Breast epithelium (tissue), 4 donors: ENCODE results near the gene GLDN. TPM values are rescaled to one million over a fixed set of nuclear protein-coding genes. Genes with fewer than 3 reads are reported as not detected.

ENCODE experiments used
- DNase-seq, 2 donors: peaks; one replicate each; pipeline ENCODE4 v3.0.0-alpha.2; 2019; ENCODE audit warnings: low spot score in 2 of 2
- H3K27ac ChIP-seq, 2 donors: fragments of 200-600 bp; sonication (generic) in 1 of 2; one replicate each; pipeline ENCODE4 v1.5.1; 2016 to 2019; ENCODE audit warnings: mild to moderate bottlenecking in 1 of 2
- H3K27me3 ChIP-seq, 2 donors: fragments of 200-600 bp; sonication (generic) in 1 of 2; one replicate each; pipeline versions ENCODE4 v1.5.1 to v1.6.0; 2017 to 2019; ENCODE audit warnings: control low read depth in 1 of 2, mild to moderate bottlenecking in 1 of 2
- H3K36me3 ChIP-seq: fragments of 200-600 bp; one replicate; pipeline ENCODE4 v1.5.1; 2019
- H3K4me1 ChIP-seq, 2 donors: fragments of 200-600 bp; sonication (generic); one replicate each; pipeline ENCODE4 v1.5.1; 2016 to 2019; ENCODE audit warnings: control low read depth in 1 of 2
- H3K4me3 ChIP-seq, 3 donors: fragments of 200-600 bp; sonication (generic); 1 replicate in 2 of 3; 2 replicates in 1 of 3; pipeline ENCODE4 v1.5.1; 2016 to 2019; ENCODE audit warnings: mild to moderate bottlenecking in 3 of 3, moderate library complexity in 2 of 3
- H3K9me3 ChIP-seq, 2 donors: fragments of 200-600 bp; sonication (generic) in 1 of 2; one replicate each; pipeline ENCODE4 v1.5.1; 2016 to 2019; ENCODE audit warnings: control low read depth in 1 of 2
- CTCF ChIP-seq, 3 donors: fragments of 450-650 bp; IDR thresholded peaks; one replicate each; pipeline ENCODE4 v1.5.1; 2016 to 2017; ENCODE audit warnings: antibody characterized with exemption in 3 of 3, mild to moderate bottlenecking in 3 of 3, moderate library complexity in 3 of 3
- POLR2A ChIP-seq: fragments of 450-650 bp; IDR thresholded peaks from one replicate; pipeline ENCODE4 v1.6.1; 2016; ENCODE audit warnings: antibody characterized with exemption, mild to moderate bottlenecking, moderate library complexity
- POLR2AphosphoS5 ChIP-seq, 3 donors: sonication (generic); formaldehyde crosslinking; IDR thresholded peaks; one replicate each; pipeline ENCODE4 v1.6.1; 2017; ENCODE audit warnings: antibody characterized with exemption in 3 of 3
- intact Hi-C: fragments of 100-400 bp; cut with DNase I; formaldehyde crosslinking; loops from one replicate; pipeline ENCODE4 v1.15.1; 2023; ENCODE audit warnings: low total_unique reads
- total RNA-seq, 3 donors: library from RNA; depleted of rRNA; stranded (reverse); fragments of >200 nt; gene quantifications; one replicate each; pipeline ENCODE4 v1.1.0, GENCODE V29; 2016

The GLDN gene
- total RNA-seq, 3 donors from 2014 or later = 7.3 to 67.2 (median 10.8) TPM

DNA sequence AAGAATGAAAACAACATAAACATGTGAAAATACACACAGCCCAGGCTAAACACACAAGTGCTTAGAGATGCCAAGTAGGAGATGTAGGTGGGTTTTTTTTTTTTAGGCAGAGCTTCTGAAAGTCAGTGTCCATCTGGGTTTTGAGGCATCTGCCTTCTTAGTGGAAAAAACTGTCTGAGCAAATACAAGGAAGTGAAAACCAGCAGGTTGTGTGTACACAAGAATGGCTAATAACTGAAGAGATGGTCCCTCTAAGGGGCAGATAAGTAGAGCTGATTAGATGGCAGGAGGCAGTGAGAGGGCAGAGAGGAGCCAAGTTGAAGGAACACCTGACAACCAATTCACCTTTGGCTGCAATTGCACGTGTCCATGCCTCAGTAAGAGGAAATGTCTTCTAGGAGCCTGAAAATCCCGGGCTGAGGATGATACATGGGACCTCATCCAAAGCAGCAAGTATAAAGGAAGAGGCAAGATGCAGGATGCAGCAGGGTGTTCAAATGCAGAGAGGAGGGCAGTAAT is 37.9 kb upstream of the GLDN start:
- TF ChIP-seq CTCF (IDR thresholded peaks at IDR 0.05) (no peak), POLR2AphosphoS5 (IDR thresholded peaks at IDR 0.05) (no peak), POLR2A (no peak)
- intact Hi-C loops = no loop called here

DNA sequence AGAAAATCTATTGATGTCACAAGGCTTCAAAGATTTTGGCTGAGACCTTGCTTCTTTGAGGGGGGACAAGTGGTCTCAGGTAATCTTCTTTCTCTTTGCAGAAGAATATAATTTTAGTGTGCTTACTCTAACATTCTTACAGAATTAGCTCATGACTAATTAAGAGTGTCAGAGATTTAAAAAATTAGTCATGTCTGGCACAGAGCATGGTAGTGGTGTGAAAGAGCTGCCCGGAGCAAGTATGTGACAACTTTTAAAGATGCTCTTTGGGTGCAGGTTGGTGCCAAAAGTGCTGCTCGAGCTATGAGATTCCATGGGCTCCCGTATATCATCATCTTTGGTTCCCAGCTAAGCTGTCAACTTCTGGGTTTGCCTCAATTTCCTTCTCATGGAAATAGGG is 34.1 kb upstream of the GLDN start:
- no peaks in the 10 kb centered on the region for H3K36me3 ChIP-seq
- H3K4me3 ChIP-seq = no peak overlapping the region
- no peak for DNase-seq
- TF ChIP-seq CTCF (IDR thresholded peaks at IDR 0.05) (no peak), POLR2A (no peak), POLR2AphosphoS5 (IDR thresholded peaks at IDR 0.05) (no peak)
- peaks cover 0 to 3% of the 10 kb centered on the region in 2 donors for H3K27me3 ChIP-seq
- no peaks in the 10 kb centered on the region for H3K4me1 ChIP-seq
- no peaks in the 10 kb centered on the region for H3K9me3 ChIP-seq
- intact Hi-C loops = no loop called here
- H3K27ac ChIP-seq = no peak overlapping the region

More for the DNA sequence above, 37.9 kb upstream of the GLDN start:
- Histone ChIP-seq H3K4me3 (no peak overlapping the region), H3K9me3 (no peaks in the 10 kb centered on the region), H3K4me1 (no peaks in the 10 kb centered on the region), H3K36me3 (no peaks in the 10 kb centered on the region), H3K27me3 (peaks cover 0 to 3% of the 10 kb centered on the region in 2 donors), H3K27ac (no peak overlapping the region)
- DNase-seq = no peak

- no peak for DNase-seq
- no peaks in the 10 kb centered on the region for H3K9me3 ChIP-seq
- no peak overlapping the region for H3K27ac ChIP-seq
- intact Hi-C loops = no loop called here
- no peak overlapping the region for H3K4me3 ChIP-seq
- H3K36me3 ChIP-seq = no peaks in the 10 kb centered on the region
- H3K27me3 ChIP-seq = peaks cover 0 to 3% of the 10 kb centered on the region in 2 donors
- TF ChIP-seq POLR2A (no peak), CTCF (IDR thresholded peaks at IDR 0.05) (no peak)
- H3K4me1 ChIP-seq = no peaks in the 10 kb centered on the region
These were observed 33.6 kb upstream of the GLDN start for GRCh38 chr15:51307811-51308210.

GRCh38 chr15:51310064-51310463 is 31.4 kb upstream of the GLDN start:
- peaks cover 0 to 3% of the 10 kb centered on the region in 2 donors for H3K27me3 ChIP-seq
- no peaks in the 10 kb centered on the region for H3K9me3 ChIP-seq
- no peaks in the 10 kb centered on the region for H3K4me1 ChIP-seq
- DNase-seq = no peak
- peak overlapping the region; percentile 36 to 80 for H3K27ac ChIP-seq
- TF ChIP-seq CTCF (IDR thresholded peaks at IDR 0.05) (no peak), POLR2AphosphoS5 (IDR thresholded peaks at IDR 0.05) (no peak), POLR2A (no peak)
- H3K4me3 ChIP-seq = no peak overlapping the region
- no peaks in the 10 kb centered on the region for H3K36me3 ChIP-seq
- intact Hi-C loops = no loop called here

DNA sequence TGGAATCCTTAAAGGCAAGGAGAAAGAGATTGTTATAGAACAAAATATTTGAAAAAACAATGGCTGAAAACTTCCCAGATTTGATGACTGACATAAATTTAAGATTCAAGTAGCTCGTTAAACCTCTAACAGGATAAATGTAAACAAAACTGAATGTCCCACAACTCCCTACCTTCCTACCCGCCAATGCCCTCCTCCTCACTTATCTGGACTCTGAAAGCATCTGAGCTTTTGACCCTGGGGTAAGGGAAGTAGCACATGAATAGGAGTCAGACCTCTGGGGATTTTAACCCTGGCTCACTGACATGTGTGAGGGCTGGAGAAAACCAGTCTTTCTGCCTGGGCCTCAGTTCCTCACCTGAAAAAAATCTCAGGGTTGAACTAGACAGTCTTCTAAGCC is 29.9 kb upstream of the GLDN start:
- H3K27ac ChIP-seq = no peak overlapping the region
- no peak for TF ChIP-seq CTCF (IDR thresholded peaks at IDR 0.05)
- no peak for TF ChIP-seq POLR2AphosphoS5 (IDR thresholded peaks at IDR 0.05)
- TF ChIP-seq POLR2A = no peak
- no peaks in the 10 kb centered on the region for H3K4me1 ChIP-seq
- no peaks in the 10 kb centered on the region for H3K36me3 ChIP-seq
- H3K27me3 ChIP-seq = no peaks in the 10 kb centered on the region
- no peak overlapping the region for H3K4me3 ChIP-seq
- DNase-seq = no peak
- H3K9me3 ChIP-seq = no peaks in the 10 kb centered on the region
- intact Hi-C loops = no loop called here
